WTC11 (cell line): ENCODE data around the gene SIPA1L3.

ENCODE experiments used
- ESRRA ChIP-seq: sonication (generic); formaldehyde crosslinking; IDR thresholded peaks from 2 replicates; pipeline ENCODE4 v1.8.1; 2022; ENCODE audit warnings: mild to moderate bottlenecking, missing genetic modification reagents, borderline replicate concordance
- NFE2L1 ChIP-seq: sonication (generic); formaldehyde crosslinking; IDR thresholded peaks from 2 replicates; pipeline ENCODE4 v1.8.1; 2023; ENCODE audit warnings: missing genetic modification reagents
- PRRX2 ChIP-seq: fragments of 250-450 bp; sonication (Bioruptor Pico); IDR thresholded peaks from 2 replicates; pipeline ENCODE4 v1.8.0; 2021; ENCODE audit warnings: mild to moderate bottlenecking
- STAT6 ChIP-seq: sonication (generic); formaldehyde crosslinking; conservative IDR thresholded peaks from 2 replicates; pipeline ENCODE4 v1.8.1; 2023; ENCODE audit warnings: mild to moderate bottlenecking, low read depth, missing genetic modification reagents, moderate library complexity
- ZBTB43 ChIP-seq: sonication (generic); formaldehyde crosslinking; IDR thresholded peaks from 2 replicates; pipeline ENCODE4 v1.8.1; 2023; ENCODE audit warnings: mild to moderate bottlenecking, missing genetic modification reagents
- TF ChIP-seq, protein P1 (sequence below): fragments of 200-600 bp; IDR thresholded peaks from 2 replicates; pipeline ENCODE4 v1.8.0; 2022; ENCODE audit warnings: antibody characterized with exemption
- TF ChIP-seq, protein P2 (sequence below): fragments of 250-450 bp; sonication (Bioruptor Pico); IDR thresholded peaks from 2 replicates; pipeline ENCODE4 v1.9.0; 2021; ENCODE audit warnings: mild to moderate bottlenecking, borderline replicate concordance

GRCh38 chr19:37986048-37986750, 79.2 kb downstream of the SIPA1L3 start:
- TF ChIP-seq ESRRA (CRISPR knock-in tag) (no peak), STAT6 (CRISPR knock-in tag) (no peak), NFE2L1 (CRISPR knock-in tag) (no peak), PRRX2 (CRISPR knock-in tag) (no peak), ZBTB43 (CRISPR knock-in tag) (no peak)
- TF ChIP-seq, protein P1, sequence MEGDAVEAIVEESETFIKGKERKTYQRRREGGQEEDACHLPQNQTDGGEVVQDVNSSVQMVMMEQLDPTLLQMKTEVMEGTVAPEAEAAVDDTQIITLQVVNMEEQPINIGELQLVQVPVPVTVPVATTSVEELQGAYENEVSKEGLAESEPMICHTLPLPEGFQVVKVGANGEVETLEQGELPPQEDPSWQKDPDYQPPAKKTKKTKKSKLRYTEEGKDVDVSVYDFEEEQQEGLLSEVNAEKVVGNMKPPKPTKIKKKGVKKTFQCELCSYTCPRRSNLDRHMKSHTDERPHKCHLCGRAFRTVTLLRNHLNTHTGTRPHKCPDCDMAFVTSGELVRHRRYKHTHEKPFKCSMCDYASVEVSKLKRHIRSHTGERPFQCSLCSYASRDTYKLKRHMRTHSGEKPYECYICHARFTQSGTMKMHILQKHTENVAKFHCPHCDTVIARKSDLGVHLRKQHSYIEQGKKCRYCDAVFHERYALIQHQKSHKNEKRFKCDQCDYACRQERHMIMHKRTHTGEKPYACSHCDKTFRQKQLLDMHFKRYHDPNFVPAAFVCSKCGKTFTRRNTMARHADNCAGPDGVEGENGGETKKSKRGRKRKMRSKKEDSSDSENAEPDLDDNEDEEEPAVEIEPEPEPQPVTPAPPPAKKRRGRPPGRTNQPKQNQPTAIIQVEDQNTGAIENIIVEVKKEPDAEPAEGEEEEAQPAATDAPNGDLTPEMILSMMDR = no peak
- TF ChIP-seq, protein P2, sequence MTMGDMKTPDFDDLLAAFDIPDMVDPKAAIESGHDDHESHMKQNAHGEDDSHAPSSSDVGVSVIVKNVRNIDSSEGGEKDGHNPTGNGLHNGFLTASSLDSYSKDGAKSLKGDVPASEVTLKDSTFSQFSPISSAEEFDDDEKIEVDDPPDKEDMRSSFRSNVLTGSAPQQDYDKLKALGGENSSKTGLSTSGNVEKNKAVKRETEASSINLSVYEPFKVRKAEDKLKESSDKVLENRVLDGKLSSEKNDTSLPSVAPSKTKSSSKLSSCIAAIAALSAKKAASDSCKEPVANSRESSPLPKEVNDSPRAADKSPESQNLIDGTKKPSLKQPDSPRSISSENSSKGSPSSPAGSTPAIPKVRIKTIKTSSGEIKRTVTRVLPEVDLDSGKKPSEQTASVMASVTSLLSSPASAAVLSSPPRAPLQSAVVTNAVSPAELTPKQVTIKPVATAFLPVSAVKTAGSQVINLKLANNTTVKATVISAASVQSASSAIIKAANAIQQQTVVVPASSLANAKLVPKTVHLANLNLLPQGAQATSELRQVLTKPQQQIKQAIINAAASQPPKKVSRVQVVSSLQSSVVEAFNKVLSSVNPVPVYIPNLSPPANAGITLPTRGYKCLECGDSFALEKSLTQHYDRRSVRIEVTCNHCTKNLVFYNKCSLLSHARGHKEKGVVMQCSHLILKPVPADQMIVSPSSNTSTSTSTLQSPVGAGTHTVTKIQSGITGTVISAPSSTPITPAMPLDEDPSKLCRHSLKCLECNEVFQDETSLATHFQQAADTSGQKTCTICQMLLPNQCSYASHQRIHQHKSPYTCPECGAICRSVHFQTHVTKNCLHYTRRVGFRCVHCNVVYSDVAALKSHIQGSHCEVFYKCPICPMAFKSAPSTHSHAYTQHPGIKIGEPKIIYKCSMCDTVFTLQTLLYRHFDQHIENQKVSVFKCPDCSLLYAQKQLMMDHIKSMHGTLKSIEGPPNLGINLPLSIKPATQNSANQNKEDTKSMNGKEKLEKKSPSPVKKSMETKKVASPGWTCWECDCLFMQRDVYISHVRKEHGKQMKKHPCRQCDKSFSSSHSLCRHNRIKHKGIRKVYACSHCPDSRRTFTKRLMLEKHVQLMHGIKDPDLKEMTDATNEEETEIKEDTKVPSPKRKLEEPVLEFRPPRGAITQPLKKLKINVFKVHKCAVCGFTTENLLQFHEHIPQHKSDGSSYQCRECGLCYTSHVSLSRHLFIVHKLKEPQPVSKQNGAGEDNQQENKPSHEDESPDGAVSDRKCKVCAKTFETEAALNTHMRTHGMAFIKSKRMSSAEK (CRISPR knock-in tag) = no peak
